K562 (cell line): ENCODE results near the gene RER1. TPM values are rescaled to one million over a fixed set of nuclear protein-coding genes. Genes with fewer than 3 reads are reported as not detected.

ENCODE experiments used
- BMI1 ChIP-seq: fragments of 150-350 bp; IDR thresholded peaks from 2 replicates; pipeline ENCODE4 v1.6.1; 2014; ENCODE audit warnings: low read length
- CGGBP1 ChIP-seq: fragments of 250-450 bp; sonication (Bioruptor Pico); IDR thresholded peaks from 2 replicates; pipeline ENCODE4 v1.9.0; 2021; ENCODE audit warnings: mild to moderate bottlenecking
- HNRNPK ChIP-seq: fragments of 200-400 bp; formaldehyde crosslinking; IDR thresholded peaks from one replicate; pipeline ENCODE4 v1.6.1; 2018; ENCODE audit warnings: mild to moderate bottlenecking, low read depth, low read length; ENCODE audit not compliant: poor library complexity, severe bottlenecking
- KAT2B ChIP-seq: IDR thresholded peaks from one replicate; pipeline ENCODE4 v1.6.1; 2012; ENCODE audit warnings: low read depth, mild to moderate bottlenecking, control low read depth, inconsistent platforms, low read length, moderate library complexity
- KDM4B ChIP-seq, 2 experiments: fragments of 450-650 bp in 1 of 2; sonication (generic) in 1 of 2; IDR thresholded peaks; 2 replicates each; pipeline ENCODE4 v1.6.1; 2016 to 2017; ENCODE audit warnings: borderline replicate concordance in 2 of 2, antibody characterized with exemption in 1 of 2, low read depth in 1 of 2, mild to moderate bottlenecking in 1 of 2
- MCM5 ChIP-seq: fragments of 450-650 bp; IDR thresholded peaks from 2 replicates; pipeline ENCODE4 v1.6.1; 2016; ENCODE audit warnings: low read depth
- MECOM ChIP-seq: fragments of 250-450 bp; sonication (Bioruptor Pico); IDR thresholded peaks from 2 replicates; pipeline ENCODE4 v1.8.0; 2022; ENCODE audit warnings: inconsistent platforms
- MEIS2 ChIP-seq: fragments of 450-650 bp; IDR thresholded peaks from 2 replicates; pipeline ENCODE4 v1.6.1; 2014; ENCODE audit warnings: mild to moderate bottlenecking; ENCODE audit not compliant: partially characterized antibody
- POLR2G ChIP-seq: fragments of 200-400 bp; formaldehyde crosslinking; IDR thresholded peaks from 2 replicates; pipeline ENCODE4 v1.6.1; 2017; ENCODE audit warnings: low read depth, mild to moderate bottlenecking, antibody characterized with exemption, low read length, moderate library complexity
- RBM15 ChIP-seq: fragments of 200-400 bp; formaldehyde crosslinking; IDR thresholded peaks from 2 replicates; pipeline ENCODE4 v1.6.1; 2018; ENCODE audit warnings: mild to moderate bottlenecking, low read length, moderate library complexity; ENCODE audit not compliant: insufficient read depth
- SOX6 ChIP-seq: fragments of 450-650 bp; IDR thresholded peaks from 2 replicates; pipeline ENCODE4 v1.6.1; 2014; ENCODE audit warnings: mild to moderate bottlenecking
- SPI1 ChIP-seq: IDR thresholded peaks from 2 replicates; pipeline ENCODE4 v1.6.1; 2011; ENCODE audit warnings: low read depth, low read length, control low read depth, borderline replicate concordance
- TAF1 ChIP-seq: IDR thresholded peaks from 2 replicates; pipeline ENCODE4 v1.6.1; 2011; ENCODE audit warnings: mild to moderate bottlenecking, low read length, moderate library complexity; ENCODE audit not compliant: insufficient read depth, control insufficient read depth, severe bottlenecking; ENCODE audit errors: extremely low read depth
- TEAD4 ChIP-seq, 2 experiments: sonication (generic) in 1 of 2; formaldehyde crosslinking in 1 of 2; IDR thresholded peaks; 2 replicates each; pipeline versions ENCODE4 v1.6.1 to v1.8.0; 2012 to 2022; ENCODE audit warnings: borderline replicate concordance in 1 of 2, inconsistent platforms in 1 of 2, low read length in 1 of 2, mild to moderate bottlenecking in 1 of 2, missing genetic modification reagents in 1 of 2
- TFE3 ChIP-seq: fragments of 450-650 bp; formaldehyde crosslinking; IDR thresholded peaks from 2 replicates; pipeline ENCODE4 v1.4.0; 2020; ENCODE audit warnings: mild to moderate bottlenecking, mixed read lengths
- ZBTB2 ChIP-seq: fragments of 450-650 bp; IDR thresholded peaks from 2 replicates; pipeline ENCODE4 v1.6.1; 2016; ENCODE audit warnings: antibody characterized with exemption
- ZBTB26 ChIP-seq: fragments of 450-650 bp; formaldehyde crosslinking; IDR thresholded peaks from 2 replicates; pipeline ENCODE4 v1.4.0; 2022; ENCODE audit warnings: missing genetic modification characterization
- ZNF224 ChIP-seq: sonication (generic); formaldehyde crosslinking; IDR thresholded peaks from 2 replicates; pipeline ENCODE4 v1.8.0; 2022; ENCODE audit warnings: mild to moderate bottlenecking, missing genetic modification reagents
- ZNF23 ChIP-seq: fragments of 250-450 bp; sonication (Bioruptor Pico); IDR thresholded peaks from 2 replicates; pipeline ENCODE4 v1.4.0; 2020; ENCODE audit warnings: mild to moderate bottlenecking
- ZNF830 ChIP-seq: fragments of 250-450 bp; sonication (Bioruptor Pico); IDR thresholded peaks from 2 replicates; pipeline ENCODE4 v1.5.0; 2021; ENCODE audit warnings: mild to moderate bottlenecking
- polyA plus RNA-seq, 8 experiments: library from polyadenylated mRNA; depleted of rRNA in 4 of 8; stranded (reverse) in 5 of 8; unstranded in 3 of 8; fragments of >200 nt; fragmentation: Nextera tagmentation in 2 of 8; fragmentation: Illumina TruSeq in 1 of 8; extraction: Ambion mirVana in 2 of 8; extraction: Trizol in 1 of 8; gene quantifications; 2 replicates each; pipeline versions ENCODE4 v1.2.1 to v1.2.3, GENCODE V29; 2011 to 2014; ENCODE audit warnings: inconsistent platforms in 1 of 8, missing spikeins in 1 of 8
- total RNA-seq, 7 experiments: library from RNA; depleted of rRNA in 6 of 7; stranded (reverse); fragments of >200 nt in 6 of 7; fragmentation: Illumina TruSeq in 2 of 7; extraction: Trizol in 2 of 7; gene quantifications; 2 replicates each; pipeline versions ENCODE4 v1.2.1 to v1.2.3, GENCODE V29; 2011 to 2021; ENCODE audit warnings: low replicate concordance in 1 of 7
- TF ChIP-seq, protein P1 (sequence below): sonication (generic); IDR thresholded peaks from 2 replicates; pipeline ENCODE4 v1.6.1; 2016
- TF ChIP-seq, protein P2 (sequence below): fragments of 250-450 bp; sonication (Bioruptor Pico); IDR thresholded peaks from 2 replicates; pipeline ENCODE4 v1.5.0; 2021

Gene RER1
- total and polyA plus RNA-seq, 9 of the 15 experiments (the other 6 are each of a cell fraction or from before 2014, with no cell fraction given), result 19.6 to 354 (median 183) TPM

DNA sequence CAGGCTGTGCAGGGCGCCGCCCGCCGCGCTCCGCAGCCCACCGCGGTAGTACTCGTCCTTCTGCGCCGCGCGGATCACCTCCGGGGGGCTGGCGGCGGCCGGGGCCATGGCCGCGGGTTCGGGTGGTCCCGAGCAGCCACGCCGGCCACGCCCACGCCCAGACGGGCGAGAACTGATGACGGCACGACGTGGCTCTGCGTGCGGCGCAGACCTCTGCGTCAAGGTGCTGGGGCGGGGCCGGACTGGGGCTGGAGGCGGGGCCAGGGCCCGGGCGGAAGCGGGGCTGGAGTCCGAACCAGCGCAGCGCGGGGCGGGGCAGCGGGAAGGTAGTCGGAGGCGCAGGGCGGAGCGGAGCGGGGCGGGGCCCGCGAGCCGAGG lies 20.7 kb downstream of the RER1 start, which contains the start of gene PEX10 (continued):
- TF ChIP-seq MECOM (CRISPR knock-in tag), result no peak
- TF ChIP-seq, protein P1, sequence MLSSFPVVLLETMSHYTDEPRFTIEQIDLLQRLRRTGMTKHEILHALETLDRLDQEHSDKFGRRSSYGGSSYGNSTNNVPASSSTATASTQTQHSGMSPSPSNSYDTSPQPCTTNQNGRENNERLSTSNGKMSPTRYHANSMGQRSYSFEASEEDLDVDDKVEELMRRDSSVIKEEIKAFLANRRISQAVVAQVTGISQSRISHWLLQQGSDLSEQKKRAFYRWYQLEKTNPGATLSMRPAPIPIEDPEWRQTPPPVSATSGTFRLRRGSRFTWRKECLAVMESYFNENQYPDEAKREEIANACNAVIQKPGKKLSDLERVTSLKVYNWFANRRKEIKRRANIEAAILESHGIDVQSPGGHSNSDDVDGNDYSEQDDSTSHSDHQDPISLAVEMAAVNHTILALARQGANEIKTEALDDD, result no peak
- no peak for TF ChIP-seq KDM4B (IDR thresholded peaks at IDR 0.05; ENCODE audit: borderline replicate concordance in 2 of 2, low read depth in 1 of 2)
- TF ChIP-seq RBM15, result no peak
- TF ChIP-seq ZNF224 (CRISPR knock-in tag), result no peak
- TF ChIP-seq HNRNPK, result no peak
- no peak for TF ChIP-seq ZBTB26
- no peak for TF ChIP-seq TEAD4 (IDR thresholded peaks at IDR 0.05; ENCODE audit: low read length)
- TF ChIP-seq TEAD4 (CRISPR knock-in tag; IDR thresholded peaks at IDR 0.05; ENCODE audit: borderline replicate concordance), result no peak
- TF ChIP-seq TAF1, result peak; percentile 49
- TF ChIP-seq POLR2G, result peak; percentile 80
- TF ChIP-seq BMI1, result no peak
- peak; percentile 38; the same call in 1 of the 2 replicates for TF ChIP-seq SPI1
- TF ChIP-seq TFE3 (CRISPR knock-in tag), result no peak
- TF ChIP-seq CGGBP1 (CRISPR knock-in tag), result no peak; the same call in 1 of the 2 replicates
- TF ChIP-seq ZNF23, result no peak
- TF ChIP-seq MEIS2, result peak; percentile 8
- TF ChIP-seq MCM5, result no peak
- TF ChIP-seq, protein P2, sequence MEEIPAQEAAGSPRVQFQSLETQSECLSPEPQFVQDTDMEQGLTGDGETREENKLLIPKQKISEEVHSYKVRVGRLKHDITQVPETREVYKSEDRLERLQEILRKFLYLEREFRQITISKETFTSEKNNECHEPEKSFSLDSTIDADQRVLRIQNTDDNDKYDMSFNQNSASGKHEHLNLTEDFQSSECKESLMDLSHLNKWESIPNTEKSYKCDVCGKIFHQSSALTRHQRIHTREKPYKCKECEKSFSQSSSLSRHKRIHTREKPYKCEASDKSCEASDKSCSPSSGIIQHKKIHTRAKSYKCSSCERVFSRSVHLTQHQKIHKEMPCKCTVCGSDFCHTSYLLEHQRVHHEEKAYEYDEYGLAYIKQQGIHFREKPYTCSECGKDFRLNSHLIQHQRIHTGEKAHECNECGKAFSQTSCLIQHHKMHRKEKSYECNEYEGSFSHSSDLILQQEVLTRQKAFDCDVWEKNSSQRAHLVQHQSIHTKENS (CRISPR knock-in tag), result no peak
- no peak for TF ChIP-seq ZNF830 (CRISPR knock-in tag)
- TF ChIP-seq KAT2B, result no peak
- TF ChIP-seq SOX6, result no peak; the same call in 1 of the 2 replicates
- TF ChIP-seq ZBTB2, result no peak
